ENCODE results near the gene MADCAM1. TPM values are rescaled to one million over a fixed set of nuclear protein-coding genes. Genes with fewer than 3 reads are reported as not detected.

The MADCAM1 gene
- total RNA-seq, 2 experiments from 2014 or later = 0.69 to 2.0 TPM

DNA sequence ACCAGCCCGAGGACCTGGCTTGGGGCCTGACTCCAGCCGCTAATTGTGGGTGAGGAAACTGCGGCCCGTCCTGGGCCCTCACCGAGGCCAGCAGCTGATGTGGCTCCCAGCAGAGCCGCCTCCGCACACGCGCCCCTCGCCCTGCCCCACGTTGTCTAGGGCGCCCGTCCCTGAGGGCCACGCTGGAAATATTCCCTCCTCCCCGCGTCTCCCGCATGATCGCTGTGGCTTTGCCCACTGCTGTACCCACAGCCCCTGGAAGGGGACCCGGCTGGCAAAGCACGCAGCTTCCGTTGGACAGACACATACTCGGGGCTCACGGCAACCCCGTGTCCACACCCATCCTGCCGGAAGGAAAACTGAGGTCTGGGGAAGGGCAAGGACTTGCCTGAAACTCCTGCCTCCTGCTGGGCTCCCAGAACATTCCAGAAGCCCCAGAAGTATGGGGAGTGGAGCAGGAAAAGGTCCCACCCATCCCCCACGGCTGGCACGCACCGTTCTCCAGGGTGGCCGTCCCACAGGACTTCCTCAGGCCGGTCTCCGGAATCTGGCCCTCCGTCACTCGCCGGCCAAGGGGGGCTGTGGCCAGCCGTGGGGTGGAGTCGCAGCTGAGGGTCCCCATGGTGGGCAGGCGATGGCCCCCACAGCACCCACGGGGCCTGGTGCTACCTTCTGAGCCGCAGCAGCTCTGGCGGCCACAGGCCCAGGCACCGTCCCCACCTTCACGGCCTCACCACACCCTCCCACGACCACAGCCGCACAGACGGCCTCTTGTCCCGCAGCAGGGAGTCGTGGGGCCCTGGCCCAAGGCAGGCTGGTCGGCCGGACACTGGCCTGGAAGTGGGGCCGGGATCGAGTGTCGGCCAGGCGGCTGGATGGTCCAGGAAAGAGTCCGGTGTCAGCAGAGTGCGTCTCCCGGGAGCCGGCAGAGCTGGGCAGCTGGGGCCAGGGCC is 21.9 kb upstream of the MADCAM1 start:
- Histone ChIP-seq H3K27ac (ENCODE audit: low read depth, low read length, poor library complexity, severe bottlenecking) (no peak overlapping the region), H3K4me1 (ENCODE audit: insufficient read depth, low read length, poor library complexity, severe bottlenecking) (no peaks in the 10 kb centered on the region), H3K36me3 (ENCODE audit: insufficient read depth, low read length) (no peaks in the 10 kb centered on the region), H2AFZ (ENCODE audit: low read length) (no peak overlapping the region), H3K9me3 (ENCODE audit: low read length) (no peaks in the 10 kb centered on the region), H4K20me1 (ENCODE audit: insufficient read depth, low read length) (no peaks in the 10 kb centered on the region), H3K4me3 (ENCODE audit: low read depth, low read length, poor library complexity, severe bottlenecking) (no peak overlapping the region), H3K4me2 (ENCODE audit: low read length) (no peak overlapping the region), H3K79me2 (ENCODE audit: insufficient read depth, low read depth, low read length) (no peaks in the 10 kb centered on the region), H3K9me2 (ENCODE audit: insufficient read depth, low read length) (no peaks in the 10 kb centered on the region)
- TF ChIP-seq, protein P1, sequence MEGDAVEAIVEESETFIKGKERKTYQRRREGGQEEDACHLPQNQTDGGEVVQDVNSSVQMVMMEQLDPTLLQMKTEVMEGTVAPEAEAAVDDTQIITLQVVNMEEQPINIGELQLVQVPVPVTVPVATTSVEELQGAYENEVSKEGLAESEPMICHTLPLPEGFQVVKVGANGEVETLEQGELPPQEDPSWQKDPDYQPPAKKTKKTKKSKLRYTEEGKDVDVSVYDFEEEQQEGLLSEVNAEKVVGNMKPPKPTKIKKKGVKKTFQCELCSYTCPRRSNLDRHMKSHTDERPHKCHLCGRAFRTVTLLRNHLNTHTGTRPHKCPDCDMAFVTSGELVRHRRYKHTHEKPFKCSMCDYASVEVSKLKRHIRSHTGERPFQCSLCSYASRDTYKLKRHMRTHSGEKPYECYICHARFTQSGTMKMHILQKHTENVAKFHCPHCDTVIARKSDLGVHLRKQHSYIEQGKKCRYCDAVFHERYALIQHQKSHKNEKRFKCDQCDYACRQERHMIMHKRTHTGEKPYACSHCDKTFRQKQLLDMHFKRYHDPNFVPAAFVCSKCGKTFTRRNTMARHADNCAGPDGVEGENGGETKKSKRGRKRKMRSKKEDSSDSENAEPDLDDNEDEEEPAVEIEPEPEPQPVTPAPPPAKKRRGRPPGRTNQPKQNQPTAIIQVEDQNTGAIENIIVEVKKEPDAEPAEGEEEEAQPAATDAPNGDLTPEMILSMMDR (conservative IDR thresholded peaks at IDR 0.05; ENCODE audit: low read length) = no peak
- TF ChIP-seq EZH2phosphoT487 (IDR thresholded peaks at IDR 0.05; ENCODE audit: borderline replicate concordance, low read depth, low read length) = no peak
- no TSS peak for BruUV-seq (replicated peaks)
- ChIA-PET CTCF (ENCODE audit: unreplicated experiment) (no interaction called here), POLR2A (no interaction called here)
- intact Hi-C loops (cut with micrococcal nuclease; ENCODE audit: unreplicated experiment) = no loop called here
- no peak for DNase-seq (ENCODE audit: low spot score)

DNA sequence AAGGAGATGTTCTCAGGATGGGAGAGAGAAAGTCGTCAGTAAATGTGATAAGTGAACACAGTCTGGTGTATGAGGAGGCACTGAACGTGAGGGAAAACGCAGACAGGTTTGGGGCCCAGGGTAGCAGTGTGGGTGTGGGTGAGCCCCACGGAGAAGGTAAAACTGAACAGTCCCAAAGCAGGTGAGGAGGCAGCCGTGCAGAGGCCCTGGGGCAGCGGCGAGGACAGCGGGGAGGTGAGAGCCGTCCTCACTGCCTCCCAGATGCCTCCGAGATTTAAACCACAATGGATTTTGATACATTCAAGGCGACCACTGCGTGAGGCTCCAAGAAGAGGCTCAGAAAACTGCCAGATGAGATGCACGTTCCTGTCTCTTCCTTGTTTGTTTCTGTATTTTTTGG is 20.9 kb upstream of the MADCAM1 start:
- no peaks in the 10 kb centered on the region for H3K9me2 ChIP-seq (ENCODE audit: insufficient read depth, low read length)
- no peak for DNase-seq (ENCODE audit: low spot score)
- no peaks in the 10 kb centered on the region for H3K79me2 ChIP-seq (ENCODE audit: insufficient read depth, low read depth, low read length)
- H3K9me3 ChIP-seq (ENCODE audit: low read length) = no peaks in the 10 kb centered on the region
- ChIA-PET POLR2A (no interaction called here), CTCF (ENCODE audit: unreplicated experiment) (interaction anchor here (0.5 kb wide), 1 partner anchor 60 kb away, joined by 5 read pairs; no protein-coding TSS in a partner anchor)
- H3K36me3 ChIP-seq (ENCODE audit: insufficient read depth, low read length) = no peaks in the 10 kb centered on the region
- no peak overlapping the region for H2AFZ ChIP-seq (ENCODE audit: low read length)
- no TSS peak for BruUV-seq (replicated peaks)
- no peaks in the 10 kb centered on the region for H3K4me1 ChIP-seq (ENCODE audit: insufficient read depth, low read length, poor library complexity, severe bottlenecking)
- H3K27ac ChIP-seq (ENCODE audit: low read depth, low read length, poor library complexity, severe bottlenecking) = no peak overlapping the region
- intact Hi-C loops (cut with micrococcal nuclease; ENCODE audit: unreplicated experiment) = no loop called here
- H4K20me1 ChIP-seq (ENCODE audit: insufficient read depth, low read length) = no peaks in the 10 kb centered on the region
- TF ChIP-seq, protein P1 (conservative IDR thresholded peaks at IDR 0.05; ENCODE audit: low read length) = no peak
- TF ChIP-seq EZH2phosphoT487 (IDR thresholded peaks at IDR 0.05; ENCODE audit: borderline replicate concordance, low read depth, low read length) = no peak
- no peak overlapping the region for H3K4me2 ChIP-seq (ENCODE audit: low read length)
- no peak overlapping the region for H3K4me3 ChIP-seq (ENCODE audit: low read depth, low read length, poor library complexity, severe bottlenecking)

Measured in OCI-LY7 (cell line).